ENCODE data around the gene MT1E.
A peak's percentile ranks its signal among the peaks of the same experiment; 100 is the strongest.
"Not testable (repeated sequence)": the region's sequence is repeated elsewhere in the genome, so short reads cannot be mapped to it uniquely, and the experiment has no call there.

Gene MT1E

DNA sequence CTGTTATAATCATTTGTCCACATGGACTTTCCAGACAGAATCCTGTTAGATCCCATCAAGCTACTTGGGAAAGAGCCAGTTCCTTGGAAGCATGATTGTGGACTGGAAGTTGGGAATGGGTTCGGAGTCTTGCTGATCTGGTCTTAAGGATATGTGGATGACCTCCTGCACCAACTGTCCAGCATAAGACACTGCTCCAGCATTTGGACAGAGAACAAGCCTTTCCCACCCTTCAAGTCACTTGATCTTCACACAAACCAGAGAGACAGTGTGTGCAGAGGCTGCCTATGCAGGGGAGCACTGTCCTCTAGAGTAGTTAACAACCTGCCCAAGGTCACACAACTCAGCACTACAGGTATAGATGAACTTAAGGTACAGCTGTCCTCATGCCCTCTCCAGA is 20.3 kb downstream of the MT1E start:
- DNase-seq (ENCODE audit: low read depth, low spot score) = no peak

DNA sequence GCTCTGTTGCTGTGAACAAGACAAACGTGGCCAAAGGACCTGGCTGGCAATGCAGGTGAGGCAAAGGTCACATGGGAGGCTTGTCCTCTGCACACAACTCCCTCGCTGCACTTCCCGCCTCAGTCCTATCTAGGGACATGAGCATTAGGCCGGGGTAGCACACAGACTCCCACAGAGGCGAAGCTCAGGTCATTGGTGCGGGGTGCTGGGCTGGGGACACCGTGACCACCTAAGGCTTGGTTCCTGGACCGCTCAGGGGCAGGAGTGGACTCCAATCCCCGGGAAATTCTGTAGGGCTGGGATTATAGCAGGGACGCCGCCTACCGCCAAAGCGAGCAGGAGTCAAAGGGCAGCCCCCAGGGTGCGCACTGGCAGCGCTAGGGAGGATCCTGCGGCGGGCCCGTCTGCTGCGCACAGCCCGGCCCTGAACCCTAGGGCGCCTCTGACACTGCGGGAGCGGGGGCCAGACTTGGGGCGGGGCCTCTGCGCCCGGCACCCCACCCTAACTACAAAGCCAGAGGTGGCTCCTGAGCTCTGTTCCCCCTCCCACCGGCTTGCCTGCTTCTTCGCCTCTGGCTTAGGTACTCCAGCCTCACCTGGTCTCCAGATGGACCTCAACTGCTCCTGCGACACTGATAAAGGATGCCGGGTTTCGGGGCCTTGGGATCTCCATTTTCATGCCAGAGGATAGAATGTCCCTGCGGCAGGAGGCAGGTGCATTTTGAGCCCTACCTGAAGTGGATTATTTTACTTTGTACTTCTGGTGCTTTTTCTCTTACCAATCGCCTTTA is 22.3 kb downstream of the MT1E start:
- no peak for DNase-seq (ENCODE audit: low read depth, low spot score)

DNA sequence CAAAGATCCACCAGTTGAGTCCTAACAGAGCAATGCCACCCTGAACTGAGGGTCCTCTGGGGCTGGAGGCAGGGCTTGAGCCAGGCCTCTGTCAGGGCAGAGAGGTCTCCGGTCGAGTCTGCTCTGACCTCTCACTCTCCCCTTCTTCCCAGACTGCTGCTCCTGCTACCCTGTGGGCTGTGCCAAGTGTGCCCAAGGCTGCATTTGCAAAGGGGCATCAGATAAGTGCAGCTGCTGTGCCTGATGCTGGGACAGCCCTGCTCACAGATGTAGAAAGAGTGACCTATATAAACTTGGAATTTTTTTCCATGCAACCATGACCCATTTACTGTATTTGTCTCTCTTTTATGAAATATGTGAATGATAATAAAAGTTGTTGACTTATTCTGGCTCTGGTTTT is 23.7 kb downstream of the MT1E start:
- no peak for DNase-seq (ENCODE audit: low read depth, low spot score)

DNA sequence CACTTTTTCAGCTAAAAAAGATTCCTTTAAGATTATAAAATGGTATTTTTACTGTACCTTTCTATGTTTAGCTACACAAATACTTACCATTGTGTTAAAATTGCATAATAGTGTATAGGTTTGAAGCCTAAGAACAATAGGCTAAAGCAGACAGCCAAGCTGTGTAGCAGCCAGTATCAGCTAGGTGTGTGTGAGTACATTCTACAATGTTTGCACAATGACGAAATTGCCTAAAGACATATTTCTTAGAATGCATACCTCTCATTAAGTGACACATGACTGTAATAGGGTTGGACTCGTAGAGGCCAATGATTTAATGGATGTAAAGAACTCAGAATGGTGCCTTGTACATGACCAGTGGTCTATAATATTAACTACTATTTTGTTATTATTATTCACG is 24.2 kb downstream of the MT1E start:
- no peak for DNase-seq (ENCODE audit: low read depth, low spot score)

DNA sequence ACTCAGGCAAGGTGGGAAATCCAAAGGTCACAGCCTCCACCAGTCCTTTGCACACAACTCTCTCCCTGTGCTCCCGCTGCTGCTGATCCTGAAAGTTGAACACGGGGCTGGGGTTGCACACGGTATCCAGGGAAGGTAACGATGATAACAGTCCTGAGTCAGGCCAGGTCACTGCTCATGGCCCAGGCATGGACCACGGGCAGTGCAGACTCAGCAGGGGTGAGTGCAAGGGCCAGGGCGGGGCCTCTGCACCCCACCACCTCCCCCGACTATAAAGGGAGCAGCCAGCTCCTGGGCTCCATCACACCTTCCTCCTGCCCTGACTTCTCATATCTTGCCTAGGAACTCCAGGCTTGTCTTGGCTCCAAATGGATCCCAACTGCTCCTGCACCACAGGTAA is 26.0 kb downstream of the MT1E start, which contains the start of gene MT1B:
TSS of gene MT1B (plus strand) at position 301 of the 400 bp plus-strand sequence. CDS start at position 369, 68 bp downstream.
- no peak for DNase-seq (ENCODE audit: low read depth, low spot score)

DNA sequence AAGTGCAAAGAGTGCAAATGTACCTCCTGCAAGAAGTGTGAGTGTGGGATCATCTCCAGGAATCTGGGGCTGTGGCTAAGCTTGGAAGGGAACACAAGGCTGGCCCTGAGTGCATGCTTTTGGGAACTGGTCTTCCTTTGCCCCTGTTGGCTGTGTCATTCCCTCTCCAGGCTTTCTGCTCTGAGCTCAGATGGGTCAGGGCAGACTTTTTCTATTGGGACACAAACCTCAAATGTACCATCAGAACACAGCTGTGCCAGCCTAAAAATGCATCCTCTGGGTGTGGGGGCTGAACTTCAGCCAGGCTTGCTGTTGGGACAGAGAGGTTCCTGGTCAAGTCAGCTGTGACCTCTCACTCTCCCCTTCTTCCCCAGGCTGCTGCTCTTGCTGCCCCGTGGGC is 27.0 kb downstream of the MT1E start:
- no peak for DNase-seq (ENCODE audit: low read depth, low spot score)

DNA sequence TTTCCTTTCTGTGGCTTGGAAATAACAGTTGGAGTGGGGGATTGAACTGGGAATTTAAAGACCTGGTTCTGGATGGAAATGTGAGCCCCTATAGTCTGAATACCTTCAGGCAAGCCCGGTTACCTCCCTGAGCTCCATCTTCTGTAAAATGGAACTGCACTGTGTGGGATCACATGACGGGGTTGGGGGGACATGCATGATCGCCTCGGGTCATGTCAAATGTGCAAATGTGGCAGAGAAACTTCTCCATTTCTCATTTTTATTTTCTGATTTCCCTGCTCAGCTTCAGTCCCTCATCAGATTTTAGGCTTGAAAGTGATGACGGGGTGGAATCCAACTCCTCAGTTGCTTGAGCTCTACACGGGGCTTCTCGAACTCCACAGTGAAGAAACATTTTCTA is 27.6 kb downstream of the MT1E start:
- no peak for DNase-seq (ENCODE audit: low read depth, low spot score)

DNA sequence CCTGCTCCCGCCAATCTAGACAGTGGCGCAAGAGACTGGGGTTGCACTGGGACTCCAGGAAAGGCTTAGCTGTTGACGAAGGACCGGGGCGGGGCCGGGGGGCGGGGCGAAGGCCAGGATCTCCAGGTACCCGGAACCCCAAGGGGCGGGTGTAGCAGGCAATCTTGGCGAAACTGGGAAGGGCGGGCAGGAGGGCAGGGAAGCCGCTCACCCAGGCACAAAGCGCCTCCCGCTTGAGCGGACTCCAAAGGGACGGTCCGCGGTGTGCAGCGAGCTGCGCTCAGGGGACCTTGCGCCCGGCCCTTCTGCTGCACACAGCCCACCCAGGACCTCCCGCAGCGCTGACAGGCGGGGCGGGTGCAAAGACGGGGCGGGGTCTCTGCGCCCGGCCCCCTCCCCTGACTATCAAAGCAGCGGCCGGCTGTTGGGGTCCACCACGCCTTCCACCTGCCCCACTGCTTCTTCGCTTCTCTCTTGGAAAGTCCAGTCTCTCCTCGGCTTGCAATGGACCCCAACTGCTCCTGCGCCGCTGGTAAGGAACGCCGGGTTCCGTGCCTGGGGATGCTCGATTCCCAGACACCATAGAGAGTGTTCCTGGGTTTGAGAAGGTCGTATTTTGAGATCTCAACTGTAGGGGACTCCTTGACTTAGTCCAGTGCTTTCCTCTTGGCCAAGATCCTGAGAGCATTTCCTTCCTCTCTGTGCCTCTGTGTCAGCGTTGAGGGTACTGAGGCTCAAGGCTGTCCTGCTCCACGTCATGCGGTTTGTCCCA is 32.2 kb downstream of the MT1E start, which contains the start of gene MT1F:
TSS of gene MT1F (plus strand) at position 405 of the 772 bp plus-strand sequence. CDS start at position 505, 100 bp downstream.
- peak; percentile 82 for DNase-seq (ENCODE audit: low read depth, low spot score)

DNA sequence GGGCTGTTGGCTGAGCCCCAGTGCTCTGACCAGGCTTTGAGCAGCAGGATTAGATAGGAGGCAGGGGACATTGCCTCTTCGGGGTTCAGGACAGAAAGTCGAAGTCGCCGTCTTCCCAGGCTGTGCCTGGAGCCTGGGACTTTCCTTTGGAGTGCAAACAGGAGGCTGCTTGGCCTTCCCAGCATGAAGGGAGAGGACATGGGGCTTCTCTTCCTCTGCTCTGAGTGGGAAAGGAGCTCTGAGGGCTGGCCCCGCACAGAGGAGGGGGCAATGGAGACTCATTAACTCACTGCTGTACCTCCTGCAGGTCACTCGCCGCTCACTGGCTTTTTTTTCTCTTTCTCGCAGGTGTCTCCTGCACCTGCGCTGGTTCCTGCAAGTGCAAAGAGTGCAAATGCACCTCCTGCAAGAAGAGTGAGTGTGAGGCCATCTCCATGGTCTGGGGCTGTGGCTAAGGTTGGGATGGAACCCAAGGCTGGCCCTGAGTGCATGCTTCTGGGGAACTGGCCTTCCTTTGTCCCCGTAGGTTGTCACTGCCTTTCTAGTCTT is 32.8 kb downstream of the MT1E start:
- DNase-seq (ENCODE audit: low read depth, low spot score) = no peak

DNA sequence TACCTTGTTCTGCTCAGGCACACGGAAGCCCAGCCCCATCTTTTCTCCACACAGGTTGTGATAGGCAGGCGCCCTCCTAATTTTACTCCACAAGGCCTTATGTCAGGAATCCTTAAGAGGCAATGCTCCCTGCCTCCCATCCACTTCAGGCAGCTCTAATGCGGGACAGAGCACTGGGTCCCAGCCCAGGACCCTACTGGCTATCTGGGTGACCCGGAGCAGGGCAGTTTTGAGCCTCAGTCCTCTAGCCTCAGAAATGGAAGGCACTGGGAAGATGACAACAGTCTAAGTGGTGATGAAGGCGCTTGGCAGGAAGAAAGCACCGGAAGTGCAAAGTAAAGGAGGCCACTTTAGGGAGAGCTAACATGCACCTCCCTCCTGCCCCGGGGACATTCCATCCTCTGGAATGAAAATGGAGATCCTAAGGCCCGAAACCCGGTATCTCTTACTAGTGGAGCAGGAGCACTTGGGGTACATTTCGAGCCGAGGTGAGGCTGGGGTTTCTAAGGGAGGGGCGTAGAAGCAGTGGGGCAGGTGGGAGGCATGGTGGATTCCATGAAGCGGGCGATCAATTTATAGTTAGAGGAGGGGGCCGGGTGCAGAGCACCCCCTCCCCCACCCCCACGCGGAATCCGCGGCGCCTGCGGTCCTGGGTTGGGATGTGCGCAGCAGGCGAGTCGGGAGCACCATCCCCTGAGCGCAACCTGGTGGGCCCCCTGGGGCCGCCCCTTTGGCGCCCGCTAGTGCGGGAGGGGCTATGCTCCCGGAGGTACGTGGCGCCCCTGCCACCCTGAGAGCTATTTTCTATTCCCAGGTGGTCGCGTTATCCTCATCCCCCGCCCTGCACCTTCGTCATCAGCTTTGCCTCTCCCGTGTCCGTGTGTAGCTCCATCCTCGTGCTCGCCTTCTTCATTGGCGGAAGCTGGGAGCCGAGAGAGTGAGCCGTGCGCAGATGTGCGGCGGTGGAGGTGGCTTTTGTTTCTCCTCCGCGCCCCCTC is 37.1 kb downstream of the MT1E start:
- no peak for DNase-seq (ENCODE audit: low read depth, low spot score)

DNA sequence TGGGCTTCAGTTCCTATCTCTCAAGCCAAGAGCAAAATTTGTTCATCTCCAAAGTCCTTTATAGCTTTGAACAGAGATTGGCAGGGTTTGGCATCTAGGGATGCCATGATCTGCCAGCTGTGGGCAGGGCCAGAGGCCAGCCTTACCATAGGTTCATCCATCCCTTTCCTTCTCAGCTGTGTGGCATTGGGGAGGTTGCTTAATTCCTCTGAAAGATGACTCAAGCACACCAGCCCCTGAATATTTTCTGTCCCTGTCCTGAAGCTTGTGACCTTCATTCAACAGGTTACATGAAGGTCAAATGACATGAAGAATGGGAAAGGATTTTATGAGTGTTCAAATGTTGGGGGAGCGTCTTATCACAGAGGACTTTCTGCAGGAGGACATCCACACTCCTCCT is 38.9 kb downstream of the MT1E start:
- DNase-seq (ENCODE audit: low read depth, low spot score) = no peak

DNA sequence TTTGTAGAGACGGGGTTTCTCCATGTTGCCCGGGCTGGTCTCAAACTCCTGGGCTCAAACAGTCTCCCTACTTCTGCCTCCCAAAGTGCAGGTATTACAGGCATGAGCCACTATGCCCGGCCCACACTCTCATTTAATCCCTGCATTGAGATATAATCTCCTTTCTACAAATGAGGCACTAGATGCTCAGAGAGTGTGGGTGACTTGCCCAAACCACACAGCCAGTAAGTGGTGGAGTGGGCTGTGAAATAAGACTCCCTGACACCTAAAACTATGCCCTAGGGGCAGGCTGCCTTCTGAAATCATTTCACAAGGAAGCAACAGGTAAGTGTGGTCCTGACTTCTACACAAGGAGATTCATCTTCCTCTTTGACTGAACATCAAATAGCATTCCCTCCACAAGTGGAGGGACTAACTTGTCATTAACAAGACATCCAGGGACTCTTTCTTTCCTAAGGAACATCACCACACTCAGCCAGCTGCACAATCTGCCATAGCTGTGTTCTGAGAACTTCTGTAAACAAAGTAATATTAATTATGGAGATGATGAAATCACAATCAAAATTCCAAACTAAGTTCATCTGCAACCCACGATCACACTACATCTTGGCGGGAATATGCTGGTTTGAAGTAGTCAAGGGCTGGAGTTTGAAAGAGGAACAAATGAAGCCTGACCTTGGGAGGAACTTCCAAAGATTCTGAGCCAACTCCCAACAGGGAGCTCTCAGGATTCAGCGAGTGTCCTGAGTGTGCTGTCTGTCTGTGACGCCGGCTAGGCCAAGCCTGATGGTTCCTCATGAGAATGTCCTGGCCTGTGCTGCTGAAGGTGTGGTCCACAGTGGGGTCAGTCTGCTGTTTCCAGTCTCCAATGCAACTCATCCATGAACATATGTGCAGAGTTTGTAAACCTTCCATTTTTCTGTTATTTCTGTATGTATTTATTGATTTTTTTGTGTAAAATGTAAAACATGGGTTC is 40.0 kb downstream of the MT1E start:
- DNase-seq (ENCODE audit: low read depth, low spot score) = not testable (repeated sequence)

DNA sequence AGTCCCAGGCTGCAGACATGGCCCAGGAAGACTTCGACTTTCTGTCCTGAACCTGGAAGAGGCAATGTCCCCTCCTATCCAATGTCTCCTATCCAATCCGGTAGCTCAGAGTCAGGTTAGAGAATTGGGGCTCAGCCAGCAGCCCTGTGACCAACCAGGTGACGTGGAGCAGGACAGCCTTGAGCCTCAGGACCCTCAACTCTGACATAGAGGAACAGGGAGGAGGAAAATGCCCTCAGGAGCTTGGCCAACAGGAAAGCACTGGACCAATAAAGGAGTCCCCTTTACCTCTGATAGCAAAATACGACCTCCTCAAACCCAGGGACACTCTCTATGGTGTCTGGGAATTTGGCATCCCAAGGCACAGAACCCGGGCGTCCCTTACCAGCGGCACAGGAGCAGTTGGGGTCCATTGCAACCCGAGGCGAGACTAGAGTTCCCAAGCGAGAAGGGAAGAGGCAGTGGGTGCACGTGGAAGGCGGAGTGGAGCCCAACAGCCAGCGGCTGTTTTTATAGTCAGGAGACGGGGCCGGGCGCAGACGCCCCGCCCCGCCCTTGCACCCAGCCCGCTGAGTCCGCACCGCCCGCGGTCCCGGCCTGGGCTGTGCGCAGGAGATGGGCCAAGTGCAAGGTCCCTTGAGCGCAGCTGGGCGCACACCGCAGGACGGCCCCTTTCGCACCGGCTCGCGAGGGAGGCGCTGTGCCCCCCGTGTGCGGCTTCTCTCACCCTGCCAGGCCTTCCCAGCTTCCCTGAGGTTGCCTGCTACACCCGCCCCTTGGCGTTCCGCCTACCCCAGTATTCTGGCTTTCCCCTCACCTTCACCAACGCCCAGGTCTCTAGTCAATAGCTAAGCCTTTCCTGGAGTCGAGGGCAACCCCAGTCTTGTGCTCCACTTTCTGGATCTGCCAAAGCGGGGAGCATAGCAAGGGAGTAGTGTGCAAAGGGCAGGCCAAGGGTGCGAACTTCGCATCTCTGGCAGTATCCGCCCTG is 42.3 kb downstream of the MT1E start, which contains the start of gene MT1G:
TSS of gene MT1G (minus strand) at position 485 of the 991 bp plus-strand sequence. CDS start at position 413, 72 bp downstream.
- peak; percentile 70 for DNase-seq (ENCODE audit: low read depth, low spot score)

DNA sequence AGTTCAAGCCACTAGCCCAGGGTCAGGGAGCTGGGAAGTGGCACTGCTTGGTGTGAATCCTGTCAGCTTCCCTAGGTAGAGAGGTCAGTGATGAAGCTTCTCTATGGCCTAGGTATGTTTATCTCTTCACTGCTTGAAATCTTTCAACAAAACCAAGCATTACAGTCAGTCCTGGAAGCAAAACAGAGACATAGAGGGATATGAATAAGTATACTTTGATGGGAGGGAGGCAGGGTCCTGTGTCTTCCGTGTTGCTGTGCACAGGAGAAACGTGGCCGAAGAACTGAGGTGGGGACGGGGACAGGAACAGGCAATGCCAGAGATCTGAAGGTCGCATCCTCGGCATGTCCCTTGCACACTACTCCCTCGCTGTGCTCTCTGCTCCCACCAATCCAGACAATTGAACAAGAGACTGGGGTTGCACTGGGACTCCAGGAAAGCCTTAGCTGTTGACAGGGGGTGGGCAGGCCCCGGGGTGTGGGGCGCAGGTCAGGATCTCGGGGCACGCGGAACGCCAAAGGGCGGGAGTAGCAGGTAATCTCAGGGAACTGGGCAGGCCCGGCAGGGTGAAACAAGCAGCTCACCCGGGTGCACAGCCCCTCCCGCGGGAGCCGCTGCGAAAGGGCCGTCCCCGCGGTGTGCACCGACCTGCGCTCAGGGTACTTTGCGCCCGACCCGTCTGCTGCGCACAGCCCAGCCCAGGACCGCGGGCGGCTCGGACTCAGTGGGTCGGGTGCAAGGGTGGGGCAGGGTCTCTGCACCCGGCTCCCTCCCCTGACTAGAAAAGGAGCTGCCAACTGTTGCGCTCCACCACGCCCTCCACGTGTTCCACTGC is 43.6 kb downstream of the MT1E start, which contains the start of gene MT1H:
TSS of gene MT1H (plus strand) at position 810 of the 835 bp plus-strand sequence. CDS start 71 bp downstream, outside the sequence.
- no peak for DNase-seq (ENCODE audit: low read depth, low spot score)

DNA sequence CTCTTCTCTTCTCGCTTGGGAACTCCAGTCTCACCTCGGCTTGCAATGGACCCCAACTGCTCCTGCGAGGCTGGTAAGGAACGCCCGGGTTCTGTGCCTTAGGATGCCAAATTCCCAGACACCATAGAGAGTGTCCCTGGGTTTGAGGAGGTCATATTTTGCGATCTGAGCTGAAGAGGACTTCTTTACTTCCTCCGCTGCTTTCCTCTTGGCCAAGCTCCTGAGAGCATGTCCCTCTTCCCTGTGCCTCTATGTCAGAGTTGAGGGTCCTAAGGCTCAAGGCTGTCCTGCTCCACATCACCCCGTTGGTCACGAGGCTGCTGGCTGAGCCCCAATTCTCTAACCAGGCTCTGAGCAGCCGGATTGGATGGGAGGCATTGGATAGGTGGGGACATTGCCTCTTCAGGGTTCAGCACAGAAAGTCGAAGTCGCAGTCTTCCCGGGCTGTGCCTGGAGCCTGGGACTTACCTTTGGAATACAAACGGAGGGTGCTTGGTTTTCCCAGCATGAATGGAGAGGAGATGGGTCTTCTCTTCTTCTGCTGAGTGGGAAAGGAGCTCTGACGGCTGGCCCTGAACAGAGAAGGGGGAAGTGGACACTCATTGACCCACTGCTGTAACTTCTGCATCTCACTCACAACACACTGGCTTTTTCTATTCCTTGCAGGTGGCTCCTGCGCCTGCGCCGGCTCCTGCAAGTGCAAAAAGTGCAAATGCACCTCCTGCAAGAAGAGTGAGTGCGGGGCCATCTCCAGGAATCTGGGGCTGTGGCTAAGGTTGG is 44.4 kb downstream of the MT1E start:
- DNase-seq (ENCODE audit: low read depth, low spot score) = no peak

DNA sequence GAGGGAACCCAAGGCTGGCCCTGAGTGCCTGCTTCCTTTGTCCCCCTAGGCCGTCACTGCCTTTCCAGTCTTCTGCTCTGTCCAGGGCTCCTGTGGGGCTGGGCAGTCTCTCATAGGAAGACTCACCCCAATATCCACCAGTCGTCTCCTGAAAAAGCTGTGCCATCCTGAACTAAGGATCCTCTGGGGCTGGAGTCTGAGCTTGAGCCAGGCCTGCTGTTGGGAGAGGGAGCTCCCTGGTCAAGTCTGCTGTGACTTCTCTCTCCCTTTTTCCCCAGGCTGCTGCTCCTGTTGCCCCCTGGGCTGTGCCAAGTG is 45.0 kb downstream of the MT1E start:
- no peak for DNase-seq (ENCODE audit: low read depth, low spot score)

DNA sequence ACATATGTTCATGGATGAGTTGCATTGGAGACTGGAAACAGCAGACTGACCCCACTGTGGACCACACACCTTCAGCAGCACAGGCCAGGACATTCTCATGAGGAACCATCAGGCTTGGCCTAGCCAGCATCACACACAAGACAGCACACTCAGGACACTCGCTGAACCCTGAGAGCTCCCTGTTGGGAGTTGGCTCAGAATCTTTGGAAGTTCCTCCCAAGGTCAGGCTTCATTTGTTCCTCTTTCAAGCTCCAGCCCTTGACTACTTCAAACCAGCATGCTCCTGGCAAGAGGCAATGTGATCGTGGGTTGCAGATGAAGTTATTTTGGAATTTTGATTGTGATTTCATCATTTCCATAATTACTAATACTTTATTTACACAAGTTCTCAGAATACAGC is 46.1 kb downstream of the MT1E start:
- DNase-seq (ENCODE audit: low read depth, low spot score) = not testable (repeated sequence)

All from ELF-1 (cell line).